SK-N-MC (cell line): Measurements from ENCODE around the gene NCBP2L.
"Not testable (repeated sequence)": the region's sequence is repeated elsewhere in the genome, so short reads cannot be mapped to it uniquely, and the experiment has no call there.

ENCODE experiments used
- DNase-seq: peaks from one replicate; pipeline ENCODE4 v3.0.0-alpha.2; 2011; ENCODE audit warnings: low read depth, low spot score
- H3K27ac ChIP-seq: fragments of 200-600 bp; sonication (generic); 2 replicates; pipeline ENCODE4 v1.5.1; 2016; ENCODE audit warnings: mixed run types
- H3K36me3 ChIP-seq: fragments of 200-600 bp; sonication (generic); 2 replicates; pipeline ENCODE4 v1.6.1; 2017; ENCODE audit warnings: antibody characterized with exemption, low read length, mixed read lengths; ENCODE audit not compliant: insufficient read depth
- H3K4me3 ChIP-seq: fragments of 200-600 bp; sonication (generic); 2 replicates; pipeline ENCODE4 v1.5.1; 2016
- H3K9ac ChIP-seq: fragments of 200-600 bp; sonication (generic); 2 replicates; pipeline ENCODE4 v1.8.0; 2017; ENCODE audit warnings: mixed run types, mixed read lengths; ENCODE audit not compliant: insufficient read length
- H3K9me3 ChIP-seq: fragments of 200-600 bp; sonication (generic); 2 replicates; pipeline ENCODE4 v1.6.1; 2017; ENCODE audit warnings: low read depth, mild to moderate bottlenecking, antibody characterized with exemption, low read length, moderate library complexity, mixed read lengths
- EZH2 ChIP-seq: fragments of 200-600 bp; sonication (generic); IDR thresholded peaks from one replicate; pipeline ENCODE4 v1.6.1; 2017; ENCODE audit warnings: antibody characterized with exemption
- FOXP2 ChIP-seq: optimal IDR thresholded peaks from 2 replicates; pipeline ENCODE3; 2011; ENCODE audit warnings: mild to moderate bottlenecking, moderate library complexity; ENCODE audit not compliant: insufficient read depth; ENCODE audit errors: extremely low read length, control extremely low read depth
- POLR2AphosphoS5 ChIP-seq: IDR thresholded peaks from 2 replicates; pipeline ENCODE4 v1.6.1; 2012; ENCODE audit warnings: mild to moderate bottlenecking, low read depth, low read length, borderline replicate concordance

NCBP2L gene

DNA sequence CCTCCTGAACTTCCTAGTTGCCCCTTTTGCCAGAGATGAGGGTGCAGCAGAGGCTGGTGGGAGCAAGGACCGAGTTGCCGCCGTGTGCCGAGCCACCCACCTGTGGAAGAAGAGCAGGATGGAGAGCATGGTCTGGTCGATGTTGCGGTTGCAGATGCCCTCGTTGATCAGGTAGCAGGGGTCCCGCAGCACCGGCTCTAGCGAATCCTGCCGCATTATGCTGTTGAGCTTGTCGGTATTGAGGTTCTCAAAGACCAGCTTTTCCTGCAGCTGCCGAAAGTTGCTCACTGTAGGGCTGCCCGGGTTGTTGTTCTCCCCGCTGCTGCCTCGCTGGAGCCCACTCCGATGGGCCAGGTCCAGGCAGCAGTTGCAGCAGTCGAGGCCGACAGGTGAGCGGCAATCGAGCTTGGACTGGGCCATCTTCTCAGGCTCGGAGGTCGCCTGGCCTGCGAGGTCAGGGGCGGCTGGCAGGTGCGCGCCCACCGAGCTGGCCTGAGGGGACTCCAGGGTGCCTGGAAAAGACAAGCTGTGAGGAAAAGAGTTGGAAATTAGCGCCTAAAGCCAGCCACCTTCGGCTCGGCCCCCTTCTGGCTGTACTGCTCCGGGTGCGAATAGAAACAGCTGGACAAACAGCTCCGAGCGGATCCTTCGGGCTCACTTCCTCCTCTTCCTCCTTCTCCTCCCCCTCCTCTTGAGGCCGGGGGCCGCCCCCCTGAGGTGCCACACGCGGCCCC is 2.4 kb upstream of the NCBP2L start:
- Histone ChIP-seq H3K9me3 (no peaks in the 10 kb centered on the region), H3K27ac (no peak overlapping the region), H3K9ac (no peak overlapping the region), H3K4me3 (no peak overlapping the region), H3K36me3 (no peaks in the 10 kb centered on the region)
- TF ChIP-seq EZH2: no peak
- no peak for TF ChIP-seq POLR2AphosphoS5
- TF ChIP-seq FOXP2: no peak
- no peak for DNase-seq

DNA sequence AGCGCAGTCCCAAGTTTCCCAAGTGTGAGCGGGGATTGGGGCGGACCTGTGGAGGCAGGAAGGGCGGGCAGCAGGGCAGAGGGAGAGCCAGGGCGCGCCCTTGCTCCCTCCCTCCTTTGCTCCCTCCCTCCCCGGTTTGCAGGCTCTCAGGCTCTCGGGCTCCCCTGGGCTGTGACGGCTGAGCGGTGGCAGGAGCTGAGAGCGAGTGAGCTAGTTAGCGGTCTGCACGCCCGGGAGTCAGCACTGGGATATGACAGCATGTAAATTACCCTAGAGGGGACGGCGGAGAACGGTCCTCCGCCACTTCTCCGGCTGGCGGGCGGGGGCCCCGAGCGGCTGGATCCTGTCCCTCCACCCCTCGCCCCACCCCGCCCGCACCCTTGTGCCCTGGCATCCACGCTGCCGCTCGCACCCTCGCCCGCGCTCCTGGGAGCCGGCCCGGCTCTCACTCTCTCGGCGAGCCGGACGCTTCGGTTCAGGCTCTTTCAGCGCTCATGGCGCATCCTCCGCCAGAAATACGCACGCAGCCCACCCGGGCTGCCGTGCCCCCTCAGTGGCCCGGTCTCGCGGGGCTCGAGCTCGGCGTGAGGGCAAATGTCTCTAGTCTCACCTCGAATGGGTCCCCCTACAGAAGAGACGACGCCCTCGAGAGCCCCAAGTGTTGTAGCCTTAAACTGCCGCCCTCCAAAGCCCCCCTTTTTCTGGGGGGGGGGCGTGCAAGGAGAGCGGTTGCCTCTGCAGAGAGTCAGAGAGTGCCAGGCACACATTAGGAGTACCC is 1.6 kb upstream of the NCBP2L start, which contains the start of gene TSC22D3:
Gene TSC22D3, minus strand, starts transcription at position 54 of the 778 bp plus-strand sequence. CDS start 368 bp downstream, outside the sequence.
- no peak for DNase-seq
- Histone ChIP-seq H3K9ac (no peak within 1 kb of the TSS), H3K27ac (no peak within 1 kb of the TSS), H3K9me3 (no peaks in the 10 kb centered on the region), H3K36me3 (no peaks in the 10 kb centered on the region), H3K4me3 (peak within 1 kb of the TSS; percentile 60)
- TF ChIP-seq POLR2AphosphoS5 (no peak), EZH2 (no peak), FOXP2 (no peak)

DNA sequence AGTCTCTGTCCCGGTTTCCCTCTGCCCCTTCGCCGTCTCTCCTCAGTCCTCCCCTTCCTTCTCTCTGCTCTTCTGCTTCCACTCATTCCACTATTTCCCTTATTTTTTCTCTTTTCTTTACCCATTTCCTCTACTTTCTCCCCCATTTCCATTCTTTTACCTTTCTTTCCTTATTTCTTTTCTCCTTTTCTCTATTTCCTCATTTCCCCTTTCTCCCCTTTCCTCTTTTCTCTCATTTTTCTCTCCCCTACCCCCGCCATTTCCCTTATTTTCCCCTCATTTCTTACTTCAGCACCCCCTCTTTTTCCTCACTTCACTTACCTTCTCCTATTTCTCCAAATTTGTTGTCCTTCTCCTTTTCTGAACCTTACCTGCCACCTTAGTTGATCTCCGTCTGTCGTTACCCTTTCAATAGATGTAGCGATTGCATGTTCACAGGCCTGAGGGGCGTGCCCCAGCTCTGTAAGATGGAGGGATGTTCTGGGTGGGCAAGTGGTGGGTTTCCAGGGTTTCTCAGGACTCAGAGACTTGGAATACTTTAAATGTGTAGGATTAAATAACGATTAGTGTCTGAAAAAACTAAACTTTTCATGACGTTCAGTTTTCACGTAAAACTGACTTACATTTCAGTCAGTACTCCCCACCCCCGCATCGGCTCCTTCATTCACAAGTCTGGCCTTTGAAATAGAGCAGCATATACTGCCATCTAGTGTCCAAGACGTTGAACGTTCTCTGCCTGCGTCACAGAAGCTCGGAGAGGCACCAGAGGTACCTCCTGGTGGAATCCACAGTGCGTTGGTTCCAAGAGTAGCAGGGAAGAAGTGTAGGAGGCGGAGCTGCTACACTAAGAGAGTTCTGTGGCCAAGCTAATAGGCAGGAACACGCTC is 641 bp upstream of the NCBP2L start:
- no peak overlapping the region for H3K9ac ChIP-seq
- DNase-seq: peak; percentile 73
- no peak overlapping the region for H3K27ac ChIP-seq
- peak overlapping the region; percentile 60 for H3K4me3 ChIP-seq
- TF ChIP-seq FOXP2 (no peak), POLR2AphosphoS5 (no peak), EZH2 (no peak)
- no peaks in the 10 kb centered on the region for H3K36me3 ChIP-seq
- no peaks in the 10 kb centered on the region for H3K9me3 ChIP-seq

DNA sequence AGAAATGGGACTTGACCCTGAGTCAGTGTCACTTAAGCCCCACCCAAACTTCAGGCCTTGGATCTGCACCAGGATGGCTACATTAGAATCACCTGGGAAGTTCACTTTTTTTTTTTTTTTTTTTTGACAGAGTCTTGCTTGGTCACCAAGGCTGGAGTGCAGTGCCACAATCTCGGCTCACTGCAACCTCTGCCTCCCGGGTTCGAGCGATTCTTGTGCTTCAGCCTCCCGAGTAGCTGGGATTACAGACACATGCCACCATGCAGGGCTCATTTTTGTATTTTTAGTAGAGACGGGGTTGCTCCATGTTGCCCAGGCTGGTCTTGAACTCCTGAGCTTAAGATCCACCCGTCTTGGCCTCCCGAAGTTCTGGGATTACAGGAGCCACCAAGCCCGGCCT is 3.0 kb downstream of the NCBP2L start:
- Histone ChIP-seq H3K9ac (no peak overlapping the region), H3K9me3 (no peaks in the 10 kb centered on the region)

DNA sequence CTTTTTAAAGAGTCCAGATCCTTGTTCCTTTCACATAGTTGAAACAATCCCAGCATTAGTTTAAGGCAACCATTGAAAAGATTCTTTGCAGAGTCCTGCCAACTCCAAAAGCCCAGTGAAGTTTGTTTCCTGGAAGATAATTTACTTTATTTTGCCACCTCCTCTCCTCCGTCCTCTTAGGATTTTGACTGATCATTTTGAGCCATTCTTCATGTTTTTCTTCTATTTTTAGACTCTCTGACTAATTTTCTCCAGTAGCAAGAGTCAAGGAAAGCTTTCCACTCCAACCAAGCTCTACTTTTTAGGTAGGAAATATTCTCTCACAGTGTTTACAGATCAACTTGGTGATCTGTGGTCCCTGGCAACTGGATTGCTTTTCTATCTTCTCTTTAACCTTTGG is 10.3 kb downstream of the NCBP2L start:
- Histone ChIP-seq H3K9me3 (no peaks in the 10 kb centered on the region), H3K4me3 (no peak overlapping the region), H3K9ac (no peak overlapping the region), H3K36me3 (no peaks in the 10 kb centered on the region), H3K27ac (no peak overlapping the region)
- DNase-seq: no peak
- TF ChIP-seq FOXP2: no peak
- TF ChIP-seq EZH2: no peak
- TF ChIP-seq POLR2AphosphoS5: no peak

More for the DNA sequence above, 3.0 kb downstream of the NCBP2L start:
- TF ChIP-seq POLR2AphosphoS5 (no peak), EZH2 (no peak), FOXP2 (no peak)
- Histone ChIP-seq H3K27ac (no peak overlapping the region), H3K4me3 (no peak overlapping the region), H3K36me3 (no peaks in the 10 kb centered on the region)
- DNase-seq: no peak

DNA sequence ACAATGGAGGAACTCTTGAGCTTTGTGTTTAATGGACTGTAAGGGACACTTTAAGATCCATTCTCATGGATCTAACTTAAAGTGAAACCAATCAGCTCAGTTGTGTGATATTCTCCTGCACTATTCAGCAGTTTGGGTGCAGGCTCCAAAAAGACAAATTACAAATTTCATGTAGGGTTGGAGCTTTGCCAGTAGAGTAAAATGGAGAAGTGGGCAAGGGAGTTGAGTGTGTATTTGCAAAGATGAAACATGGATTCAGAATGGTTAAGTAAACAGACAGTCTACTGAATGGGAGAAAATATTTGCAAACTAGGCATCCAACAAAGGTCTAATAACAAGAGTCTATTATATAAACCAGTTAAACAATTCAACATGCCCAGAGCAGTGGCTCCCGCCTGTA is 26.9 kb downstream of the NCBP2L start:
- Histone ChIP-seq H3K9ac (no peak overlapping the region), H3K36me3 (no peaks in the 10 kb centered on the region), H3K4me3 (no peak overlapping the region), H3K9me3 (no peaks in the 10 kb centered on the region), H3K27ac (no peak overlapping the region)
- no peak for DNase-seq
- TF ChIP-seq POLR2AphosphoS5 (no peak), EZH2 (no peak), FOXP2 (no peak)

DNA sequence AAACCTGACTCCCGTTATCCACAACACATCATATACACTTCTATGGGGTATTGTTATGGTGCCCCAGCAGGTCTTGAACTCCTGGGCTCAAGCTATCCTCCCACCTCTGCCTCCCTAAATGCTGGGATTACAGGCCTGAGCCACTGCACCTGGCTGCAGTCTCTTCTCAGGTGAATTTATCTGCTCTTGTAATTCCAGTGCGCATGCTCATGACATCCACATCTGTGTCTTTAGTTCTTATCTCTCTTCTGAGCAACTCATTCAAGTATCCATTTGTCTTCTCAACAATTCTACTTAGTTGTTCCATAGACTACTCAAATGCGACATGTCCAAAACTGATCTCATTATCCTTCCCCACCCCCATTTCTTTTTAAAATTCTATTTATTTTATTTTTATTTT is 27.6 kb downstream of the NCBP2L start:
- DNase-seq: no peak
- no peaks in the 10 kb centered on the region for H3K9me3 ChIP-seq
- TF ChIP-seq POLR2AphosphoS5: no peak
- TF ChIP-seq EZH2: no peak
- no peak for TF ChIP-seq FOXP2
- no peak overlapping the region for H3K27ac ChIP-seq
- no peaks in the 10 kb centered on the region for H3K36me3 ChIP-seq
- no peak overlapping the region for H3K4me3 ChIP-seq
- H3K9ac ChIP-seq: no peak overlapping the region

DNA sequence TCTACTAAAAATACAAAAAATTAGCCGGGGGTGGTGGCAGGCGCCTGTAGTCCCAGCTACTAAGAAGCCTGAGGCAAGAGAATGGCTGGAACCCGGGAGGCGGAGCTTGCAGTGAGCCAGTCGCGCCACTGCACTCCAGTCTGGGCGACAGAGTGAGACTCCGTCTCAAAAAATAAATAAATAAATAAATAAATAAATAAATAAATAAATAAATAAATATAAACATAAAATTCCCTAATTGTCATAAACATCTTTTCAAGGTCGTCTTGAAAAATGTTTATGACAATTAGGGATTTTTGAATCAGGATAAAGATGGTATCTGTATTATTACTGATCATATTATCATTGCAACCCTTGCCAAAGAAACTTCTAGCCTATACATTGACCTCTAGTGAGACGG is 32.5 kb downstream of the NCBP2L start:
- H3K36me3 ChIP-seq: not testable (repeated sequence)

More for the DNA sequence above, 32.5 kb downstream of the NCBP2L start:
- not testable (repeated sequence) for H3K9me3 ChIP-seq, H3K9ac ChIP-seq, H3K27ac ChIP-seq, DNase-seq, H3K4me3 ChIP-seq
